GM10266 (cell line): ENCODE results near the gene PPM1G.

Source experiments
- DNase-seq: peaks from one replicate; pipeline ENCODE4 v3.0.0; 2012; ENCODE audit errors: extremely low spot score
- CTCF ChIP-seq: IDR thresholded peaks from 2 replicates; pipeline ENCODE4 v1.5.1; 2012; ENCODE audit warnings: mild to moderate bottlenecking, low read depth; ENCODE audit not compliant: control insufficient read depth, insufficient read depth; ENCODE audit errors: missing control alignments

PPM1G gene

GRCh38 chr2:27350106-27350693, 59.2 kb downstream of the PPM1G start:
- no peak for DNase-seq
- no peak for TF ChIP-seq CTCF

- no peak for TF ChIP-seq CTCF
These were observed 61.8 kb downstream of the PPM1G start for GRCh38 chr2:27347641-27348040.

GRCh38 chr2:27336173-27336572, 73.2 kb downstream of the PPM1G start:
- DNase-seq: no peak
- TF ChIP-seq CTCF: no peak

More at GRCh38 chr2:27347641-27348040, 61.8 kb downstream of the PPM1G start:
- no peak for DNase-seq

DNA sequence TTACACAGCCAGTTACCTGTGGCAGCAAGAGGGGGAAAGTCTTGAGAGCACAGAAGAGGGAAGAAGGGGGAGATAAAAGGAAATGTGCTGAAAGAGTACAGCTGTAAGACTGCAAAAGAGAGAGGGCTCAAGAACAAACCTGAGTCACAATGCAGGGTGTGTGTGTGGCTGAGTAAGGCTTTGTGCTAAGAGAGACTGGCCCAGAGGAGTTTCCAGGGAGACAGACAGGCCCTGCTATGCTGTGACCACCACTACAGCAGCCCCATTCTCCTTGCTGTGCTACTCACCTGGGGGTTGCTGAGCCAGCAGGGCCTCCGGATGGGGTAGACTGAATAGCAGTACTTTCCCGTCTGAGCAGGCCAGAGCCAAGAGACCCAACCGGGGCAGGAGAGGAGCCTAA, 74.1 kb downstream of the PPM1G start:
- TF ChIP-seq CTCF: no peak

More for the DNA sequence above, 74.1 kb downstream of the PPM1G start:
- DNase-seq: no peak
